ENCODE data around the gene POLDIP2.

The POLDIP2 gene

GRCh38 chr17:28357061-28357900 is at the start of gene POLDIP2:
Gene POLDIP2 (minus strand): TSS chr17:28357527. CDS start chr17:28357448, 79 bp downstream.
- peak; percentile 93 for DNase-seq (ENCODE audit: low spot score)

GRCh38 chr17:28406473-28406814 is 49.1 kb upstream of the POLDIP2 start:
- DNase-seq (ENCODE audit: low spot score) = no peak

DNA sequence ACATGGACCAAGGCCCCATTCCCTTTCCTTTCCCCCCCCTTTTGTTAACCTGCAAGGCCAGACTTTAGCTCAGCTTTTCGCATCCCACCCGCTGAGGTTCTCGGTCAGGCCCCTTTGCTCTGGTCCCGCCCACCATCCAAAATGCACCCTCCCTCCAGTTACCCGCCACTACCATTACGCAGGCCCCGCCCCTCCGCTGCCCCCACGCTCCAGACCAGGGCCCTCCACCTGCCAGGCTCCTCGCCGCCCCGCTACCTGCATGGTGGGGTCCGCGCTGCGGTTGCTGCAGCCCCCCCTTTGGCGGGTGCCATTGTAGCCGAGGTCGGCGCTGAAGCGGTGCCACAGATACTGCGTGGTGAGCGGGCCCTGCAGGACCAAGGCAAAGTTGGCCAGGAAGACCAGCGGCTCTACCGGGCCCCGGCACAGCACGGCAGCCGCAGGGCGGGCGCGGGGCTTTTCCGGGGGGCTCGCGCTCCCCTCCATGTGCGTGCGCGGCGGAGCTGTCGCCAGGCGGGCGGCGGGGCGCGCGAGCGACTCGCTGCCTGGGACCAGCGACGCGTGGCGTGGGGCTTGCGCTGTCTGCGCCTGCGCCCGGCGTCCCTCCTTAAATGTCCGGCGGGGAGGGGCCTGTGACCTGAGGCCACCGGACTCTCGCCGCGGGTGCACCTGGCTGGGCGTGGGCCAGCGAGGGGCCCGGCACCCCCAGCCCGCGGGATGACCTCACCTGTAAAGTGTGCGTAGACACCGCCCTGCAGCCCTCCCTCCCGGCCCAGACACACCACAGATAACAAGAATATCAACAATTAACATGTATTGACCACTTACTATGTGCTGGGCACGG is 48.5 kb upstream of the POLDIP2 start, which contains the start of gene SLC46A1:
Gene SLC46A1, minus strand, starts transcription at position 581 of the 841 bp plus-strand sequence. Its CDS starts 98 bp downstream, at position 483.
- peak; percentile 72 for DNase-seq (ENCODE audit: low spot score)

DNA sequence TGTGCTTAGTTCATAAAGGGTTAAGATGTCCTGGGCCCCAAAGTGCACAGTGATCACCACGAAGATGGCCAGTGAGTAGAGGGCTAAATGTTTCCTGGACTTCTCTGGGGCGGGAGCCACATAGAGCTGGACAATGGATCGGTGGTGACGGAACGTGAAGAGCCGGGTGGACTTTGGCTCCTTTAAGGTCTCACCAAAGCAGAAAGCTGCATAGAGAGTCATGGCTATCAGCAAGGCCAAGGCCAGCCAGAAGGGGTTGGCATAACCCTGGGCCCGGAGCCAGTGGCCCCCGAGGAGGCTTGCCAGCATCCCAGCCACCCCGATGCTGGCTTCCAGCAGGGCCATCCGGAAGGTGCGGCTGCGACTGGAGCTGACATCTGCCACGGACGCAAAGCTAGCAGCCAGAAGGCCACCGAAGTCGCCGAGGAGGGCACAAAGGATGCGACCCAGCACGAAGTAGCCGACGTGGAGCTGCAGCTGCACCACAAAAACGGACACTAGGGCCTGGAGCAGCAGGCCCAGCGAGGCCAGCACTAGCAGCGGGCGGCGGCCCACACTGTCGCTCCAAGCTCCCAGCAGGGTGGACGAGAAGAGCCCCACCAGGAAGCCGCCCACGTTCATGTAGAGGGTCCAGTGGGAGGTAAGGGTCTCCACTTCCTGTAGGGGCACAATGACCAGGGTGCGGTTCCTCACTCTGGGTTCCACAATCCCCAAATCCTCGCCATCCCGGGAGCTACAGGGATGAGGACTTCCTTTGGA is 47.7 kb upstream of the POLDIP2 start:
- DNase-seq (ENCODE audit: low spot score) = no peak

DNA sequence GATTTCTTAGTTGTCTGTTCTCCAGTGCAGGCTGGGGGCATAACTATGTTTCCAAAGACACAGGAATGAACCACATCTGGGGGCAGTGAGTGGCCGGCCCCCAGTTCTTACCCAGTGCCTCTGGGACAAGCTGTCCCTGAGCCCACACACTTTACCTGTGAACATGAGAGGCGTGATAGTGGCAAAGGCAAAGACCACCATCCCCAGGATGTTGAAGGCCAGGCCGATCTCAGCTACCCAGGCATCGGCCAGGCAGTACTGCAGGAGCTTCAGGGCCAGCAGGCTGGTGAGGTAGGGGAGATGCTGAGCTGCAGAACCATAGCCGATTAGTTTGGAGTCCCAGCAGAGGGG is 47.1 kb upstream of the POLDIP2 start:
- DNase-seq (ENCODE audit: low spot score) = no peak

DNA sequence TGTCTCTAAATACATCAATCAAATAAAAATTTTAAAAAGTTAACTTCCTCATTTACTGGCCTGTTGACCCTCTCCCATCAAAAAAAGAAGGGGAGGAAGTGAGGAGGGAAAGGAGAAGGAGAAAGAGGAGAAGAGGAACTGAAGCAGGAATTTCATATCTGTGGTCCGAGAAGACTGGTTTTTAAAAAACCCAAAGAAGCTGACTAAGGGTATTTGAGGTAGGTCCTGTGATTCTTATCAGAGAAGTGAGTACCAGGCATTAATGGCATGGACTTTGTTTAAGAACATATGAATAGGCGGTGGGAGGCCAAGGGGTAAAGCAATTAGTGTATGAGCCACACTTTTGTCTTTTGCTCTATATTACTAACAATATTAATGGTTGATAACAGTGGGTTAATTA is 46.7 kb upstream of the POLDIP2 start:
- no peak for DNase-seq (ENCODE audit: low spot score)

DNA sequence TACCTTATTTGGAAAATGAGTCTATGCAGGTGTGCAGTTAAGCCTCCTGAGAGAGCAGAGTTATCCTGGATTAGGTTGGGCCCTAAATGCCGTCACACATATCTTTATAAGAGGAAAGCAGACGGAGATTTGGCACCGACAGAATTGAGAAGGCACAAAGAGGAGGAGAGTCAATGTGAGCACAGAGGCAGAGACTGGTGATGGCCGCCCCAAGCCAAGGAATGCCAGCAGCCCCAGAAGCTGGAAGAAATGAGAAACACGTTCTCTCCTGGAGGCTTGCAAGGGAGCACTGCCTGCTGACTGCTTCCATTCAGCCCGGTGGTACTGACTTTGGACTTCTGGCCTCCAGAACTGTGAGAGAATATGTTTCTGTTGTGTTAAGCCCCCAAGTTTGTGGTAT is 45.5 kb upstream of the POLDIP2 start:
- no peak for DNase-seq (ENCODE audit: low spot score)

DNA sequence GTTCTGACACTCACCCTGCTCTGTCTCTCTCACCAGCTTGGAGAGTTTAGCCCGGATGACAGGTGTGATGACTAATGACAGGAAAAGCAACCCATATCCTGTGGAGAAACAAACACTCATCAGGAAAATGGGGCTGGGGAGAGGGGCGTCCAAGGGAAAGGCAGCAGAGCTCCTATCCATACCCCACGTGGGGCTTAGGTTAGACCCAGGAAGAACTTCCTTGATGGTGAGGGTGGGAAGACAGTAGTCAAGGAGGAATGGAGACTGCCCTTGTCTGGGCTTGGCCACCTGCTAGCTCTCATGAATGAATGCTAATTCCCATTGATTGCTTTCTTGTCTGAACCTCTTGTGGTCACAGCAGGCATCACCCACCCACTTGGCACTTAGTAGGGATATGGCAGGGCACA is 44.9 kb upstream of the POLDIP2 start:
- no peak for DNase-seq (ENCODE audit: low spot score)

DNA sequence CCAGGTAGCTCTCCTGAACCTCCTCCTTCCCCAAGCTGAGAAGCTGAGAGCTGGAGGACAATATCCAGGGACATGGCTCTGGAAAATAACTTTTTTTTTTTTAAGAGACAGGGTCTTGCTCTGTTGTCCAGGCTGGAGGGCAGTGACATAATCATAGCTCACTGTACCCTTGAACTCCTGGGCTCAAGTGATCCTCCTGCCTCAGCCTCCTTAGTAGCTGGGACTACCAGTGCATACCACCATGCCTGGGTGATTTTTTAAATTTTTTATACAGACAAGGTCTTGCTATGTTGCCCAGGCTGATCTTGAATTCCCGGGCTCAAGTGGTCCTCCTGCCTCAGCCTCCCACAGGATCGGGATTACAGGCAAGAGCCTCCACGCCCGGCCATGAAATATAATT is 42.5 kb upstream of the POLDIP2 start:
- DNase-seq (ENCODE audit: low spot score) = no peak

GRCh38 chr17:28398280-28398981 is 41.1 kb upstream of the POLDIP2 start:
- no peak for DNase-seq (ENCODE audit: low spot score)

GRCh38 chr17:28397687-28398279 is 40.5 kb upstream of the POLDIP2 start:
- no peak for DNase-seq (ENCODE audit: low spot score)

GRCh38 chr17:28397275-28397674 is 39.9 kb upstream of the POLDIP2 start:
- no peak for DNase-seq (ENCODE audit: low spot score)

DNA sequence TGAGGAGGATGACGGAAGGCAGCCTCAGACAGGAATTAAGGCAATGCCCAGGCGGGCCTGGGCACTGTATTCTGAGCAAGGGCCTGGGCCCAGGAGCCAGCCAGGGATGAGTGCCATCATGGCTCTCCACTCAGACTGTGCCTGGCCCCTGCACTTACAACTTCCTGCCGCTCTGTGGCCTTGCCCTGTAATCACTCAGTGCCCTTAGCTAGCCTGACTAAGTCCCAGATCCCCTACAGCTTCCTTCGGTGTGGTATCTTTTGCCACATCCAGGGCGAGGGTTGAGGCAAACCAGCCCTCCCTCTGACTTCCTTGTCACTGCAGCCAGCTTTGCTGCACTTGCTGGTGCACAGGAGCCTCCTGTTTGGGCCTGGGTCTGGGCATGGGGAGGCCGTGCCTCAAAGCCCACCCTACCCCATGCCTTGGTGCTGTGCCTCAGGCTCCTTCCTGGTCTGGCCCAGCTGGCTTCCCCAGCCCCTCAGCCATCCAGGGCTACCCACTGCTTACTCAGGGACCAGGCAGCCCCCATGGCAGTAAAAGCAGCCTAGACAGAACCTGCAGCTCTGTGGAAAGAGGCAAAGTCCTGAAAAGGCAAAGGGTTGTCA is 39.4 kb upstream of the POLDIP2 start:
- DNase-seq (ENCODE audit: low spot score) = no peak

DNA sequence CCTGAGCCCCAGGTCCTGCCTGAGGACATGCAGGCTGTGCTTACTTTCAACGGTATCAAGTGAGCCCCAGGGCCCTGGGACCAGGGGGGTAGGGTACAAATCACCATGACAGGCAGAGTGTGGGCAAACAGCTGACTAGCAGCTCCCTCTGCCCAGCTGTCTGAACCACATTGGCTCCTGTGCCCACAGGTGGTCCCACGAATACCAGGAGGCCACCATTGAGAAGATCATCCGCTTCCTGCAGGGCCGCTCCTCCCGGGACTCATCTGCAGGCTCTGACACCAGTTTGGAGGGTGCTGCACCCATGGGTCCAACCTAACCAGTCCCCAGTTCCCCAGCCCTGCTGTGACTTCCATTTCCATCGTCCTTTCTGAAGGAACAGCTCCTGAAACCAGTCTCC is 38.6 kb upstream of the POLDIP2 start:
- no peak for DNase-seq (ENCODE audit: low spot score)

- DNase-seq (ENCODE audit: low spot score) = no peak
Measured at GRCh38 chr17:28395426-28395825, 38.1 kb upstream of the POLDIP2 start.

GRCh38 chr17:28394337-28395116 is 37.2 kb upstream of the POLDIP2 start:
- no peak for DNase-seq (ENCODE audit: low spot score)

GRCh38 chr17:28392491-28392890 is 35.2 kb upstream of the POLDIP2 start:
- no peak for DNase-seq (ENCODE audit: low spot score)

DNA sequence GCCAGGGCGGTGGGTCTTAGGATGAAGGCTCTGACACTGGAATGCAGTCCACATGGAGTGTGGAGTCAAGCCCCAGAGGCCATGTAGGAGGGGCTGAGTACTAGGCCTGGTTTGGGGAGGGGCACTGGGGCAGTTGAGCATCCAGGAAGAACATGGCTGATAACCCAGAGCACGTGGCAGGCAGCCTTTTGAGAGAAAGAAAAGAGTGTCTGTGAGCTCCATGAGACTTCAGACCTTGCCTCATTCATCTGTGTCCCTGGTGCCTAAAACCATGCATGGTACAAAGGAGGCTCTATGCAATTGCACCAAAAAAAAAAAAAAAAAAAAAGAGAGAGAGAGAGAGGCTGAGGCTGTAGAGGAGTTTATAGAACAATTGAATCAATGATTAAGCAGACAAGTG is 34.1 kb upstream of the POLDIP2 start:
- DNase-seq (ENCODE audit: low spot score) = no peak

DNA sequence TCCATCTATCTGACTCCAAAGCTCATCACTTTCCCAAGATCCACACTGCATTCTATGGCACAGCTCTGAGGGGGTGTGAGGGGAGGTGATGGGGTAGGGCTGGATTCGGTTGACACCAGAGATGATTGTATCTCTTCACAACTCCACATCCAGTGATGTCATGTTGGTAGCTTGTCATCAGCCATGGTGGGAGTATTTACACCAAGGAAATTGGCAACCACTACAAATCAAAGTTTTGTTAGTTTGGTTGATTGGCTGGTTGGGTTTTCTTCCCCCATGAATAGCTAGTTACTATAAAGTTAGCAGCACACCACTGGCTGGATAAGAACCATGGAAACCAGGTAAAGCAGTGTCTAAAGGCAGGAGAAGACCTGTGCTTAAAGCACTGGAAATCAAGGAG is 33.7 kb upstream of the POLDIP2 start:
- DNase-seq (ENCODE audit: low spot score) = no peak

- no peak for DNase-seq (ENCODE audit: low spot score)
Measured at GRCh38 chr17:28390563-28390962, 33.2 kb upstream of the POLDIP2 start.
